BE2C (cell line): ENCODE measurements around the gene SERPINB4.

Experiments used
- DNase-seq: peaks from one replicate; pipeline ENCODE4 v3.0.0-alpha.2; 2020
- H3K27me3 ChIP-seq: fragments of 250-450 bp; sonication (Bioruptor Pico); 2 replicates; pipeline ENCODE4 v1.5.1; 2020; ENCODE audit warnings: mild to moderate bottlenecking
- H3K36me3 ChIP-seq: fragments of 250-450 bp; sonication (Bioruptor Pico); 2 replicates; pipeline ENCODE4 v1.5.1; 2020; ENCODE audit warnings: mild to moderate bottlenecking
- H3K4me1 ChIP-seq: fragments of 250-450 bp; sonication (Bioruptor Pico); 2 replicates; pipeline ENCODE4 v1.5.1; 2020
- H3K4me3 ChIP-seq: 2 replicates; pipeline ENCODE4 v1.5.1; 2011; ENCODE audit warnings: low read depth, low read length
- H3K9me3 ChIP-seq: fragments of 250-450 bp; sonication (Bioruptor Pico); 2 replicates; pipeline ENCODE4 v1.5.1; 2020
- TF ChIP-seq, protein P1 (sequence below): IDR thresholded peaks from 2 replicates; pipeline ENCODE4 v1.5.1; 2012; ENCODE audit warnings: mild to moderate bottlenecking, low read depth, low read length

The SERPINB4 gene

GRCh38 chr18:63590966-63591695, 52.9 kb downstream of the SERPINB4 start:
- Histone ChIP-seq H3K9me3 (no peaks in the 10 kb centered on the region), H3K4me1 (no peaks in the 10 kb centered on the region), H3K27me3 (no peaks in the 10 kb centered on the region), H3K4me3 (no peak overlapping the region), H3K36me3 (no peaks in the 10 kb centered on the region)
- DNase-seq, result no peak
- TF ChIP-seq, protein P1, sequence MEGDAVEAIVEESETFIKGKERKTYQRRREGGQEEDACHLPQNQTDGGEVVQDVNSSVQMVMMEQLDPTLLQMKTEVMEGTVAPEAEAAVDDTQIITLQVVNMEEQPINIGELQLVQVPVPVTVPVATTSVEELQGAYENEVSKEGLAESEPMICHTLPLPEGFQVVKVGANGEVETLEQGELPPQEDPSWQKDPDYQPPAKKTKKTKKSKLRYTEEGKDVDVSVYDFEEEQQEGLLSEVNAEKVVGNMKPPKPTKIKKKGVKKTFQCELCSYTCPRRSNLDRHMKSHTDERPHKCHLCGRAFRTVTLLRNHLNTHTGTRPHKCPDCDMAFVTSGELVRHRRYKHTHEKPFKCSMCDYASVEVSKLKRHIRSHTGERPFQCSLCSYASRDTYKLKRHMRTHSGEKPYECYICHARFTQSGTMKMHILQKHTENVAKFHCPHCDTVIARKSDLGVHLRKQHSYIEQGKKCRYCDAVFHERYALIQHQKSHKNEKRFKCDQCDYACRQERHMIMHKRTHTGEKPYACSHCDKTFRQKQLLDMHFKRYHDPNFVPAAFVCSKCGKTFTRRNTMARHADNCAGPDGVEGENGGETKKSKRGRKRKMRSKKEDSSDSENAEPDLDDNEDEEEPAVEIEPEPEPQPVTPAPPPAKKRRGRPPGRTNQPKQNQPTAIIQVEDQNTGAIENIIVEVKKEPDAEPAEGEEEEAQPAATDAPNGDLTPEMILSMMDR, result no peak

DNA sequence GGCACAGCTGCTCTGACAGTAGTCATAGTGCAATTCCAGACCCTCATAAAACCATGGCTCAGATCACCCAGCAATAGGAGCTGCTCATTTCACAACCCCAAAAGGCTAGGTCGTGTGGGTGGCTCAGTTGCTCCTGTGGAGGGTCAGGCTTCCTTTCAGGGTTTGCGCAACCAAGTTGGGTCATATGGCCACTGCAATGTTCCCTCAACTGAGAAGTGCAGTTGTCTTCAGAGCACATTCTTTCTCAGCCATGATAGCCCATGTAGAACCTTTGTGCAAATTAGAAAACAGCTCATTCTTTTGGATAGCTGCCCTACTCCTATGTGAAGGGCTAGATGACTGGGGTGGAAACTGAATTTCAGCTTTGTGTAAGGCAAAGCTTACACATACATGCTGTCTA, 53.7 kb downstream of the SERPINB4 start:
- Histone ChIP-seq H3K4me3 (no peak overlapping the region), H3K36me3 (no peaks in the 10 kb centered on the region), H3K9me3 (no peaks in the 10 kb centered on the region), H3K4me1 (no peaks in the 10 kb centered on the region), H3K27me3 (no peaks in the 10 kb centered on the region)
- no peak for DNase-seq
- TF ChIP-seq, protein P1, result no peak

- no peaks in the 10 kb centered on the region for H3K27me3 ChIP-seq
- TF ChIP-seq, protein P1, result no peak
- H3K9me3 ChIP-seq, result no peaks in the 10 kb centered on the region
- DNase-seq, result no peak
- no peak overlapping the region for H3K4me3 ChIP-seq
- H3K36me3 ChIP-seq, result no peaks in the 10 kb centered on the region
- no peaks in the 10 kb centered on the region for H3K4me1 ChIP-seq
Observed at GRCh38 chr18:63588909-63589308, 55.1 kb downstream of the SERPINB4 start.
